ENCODE data around the gene BCL2A1.
"Not testable (repeated sequence)": the region's sequence is repeated elsewhere in the genome, so short reads cannot be mapped to it uniquely, and the experiment has no call there.

Gene BCL2A1

DNA sequence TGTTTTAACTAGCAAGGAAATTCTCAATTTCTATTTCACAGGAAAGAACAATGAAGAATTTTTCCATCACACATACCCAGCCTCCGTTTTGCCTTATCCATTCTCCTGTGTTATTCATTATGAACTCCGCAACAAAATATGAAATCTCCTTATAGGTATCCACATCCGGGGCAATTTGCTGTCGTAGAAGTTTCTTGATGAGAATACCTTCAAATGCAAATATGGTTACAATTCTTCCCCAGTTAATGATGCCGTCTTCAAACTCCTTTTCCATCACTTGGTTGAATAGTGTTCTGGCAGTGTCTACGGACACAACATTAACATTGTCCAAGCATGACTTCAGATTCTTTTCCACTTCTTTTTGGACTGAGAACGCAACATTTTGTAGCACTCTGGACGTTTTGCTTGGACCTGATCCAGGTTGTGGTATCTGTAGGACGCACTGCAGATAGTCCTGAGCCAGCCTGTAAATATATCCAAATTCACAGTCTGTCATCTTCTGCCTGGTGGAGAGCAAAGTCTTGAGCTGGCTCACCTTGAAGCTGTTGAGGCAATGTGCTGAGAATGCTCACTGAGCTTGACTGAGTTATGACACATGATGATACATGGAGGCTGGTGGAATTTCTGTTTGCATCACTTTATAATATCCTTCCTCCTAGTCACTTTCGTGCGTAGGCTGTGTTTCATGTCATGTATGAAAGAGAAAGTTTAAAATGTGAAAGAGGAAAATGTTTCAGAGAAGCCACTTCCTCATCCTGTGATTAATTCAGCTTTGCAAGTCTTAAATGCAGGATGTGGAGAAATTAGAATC, at the start of gene BCL2A1:
TSS of gene BCL2A1 (minus strand) at position 573 of the 811 bp plus-strand sequence. CDS start at position 496, 77 bp downstream.
- DNase-seq: no peak

DNA sequence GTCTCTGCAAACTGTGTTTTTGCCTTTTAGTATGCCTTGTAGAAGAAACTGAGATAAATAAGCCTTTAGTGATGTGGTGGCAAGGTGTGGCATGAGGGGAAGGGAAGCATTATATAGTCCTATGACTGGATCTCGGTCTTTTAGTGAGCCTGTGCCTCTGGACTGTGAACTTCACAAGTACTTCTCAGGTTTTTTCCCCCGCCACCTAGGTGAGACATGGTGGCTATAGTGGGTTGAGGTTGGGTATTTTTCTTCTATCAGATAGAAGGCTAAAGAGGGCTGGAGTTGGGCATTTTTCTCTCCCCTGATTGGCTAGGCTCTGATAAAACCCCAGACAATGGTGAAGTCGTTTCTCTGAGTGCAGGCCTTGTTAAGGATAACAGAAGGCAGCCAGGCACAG, 49.7 kb upstream of the BCL2A1 start:
- no peak for DNase-seq

DNA sequence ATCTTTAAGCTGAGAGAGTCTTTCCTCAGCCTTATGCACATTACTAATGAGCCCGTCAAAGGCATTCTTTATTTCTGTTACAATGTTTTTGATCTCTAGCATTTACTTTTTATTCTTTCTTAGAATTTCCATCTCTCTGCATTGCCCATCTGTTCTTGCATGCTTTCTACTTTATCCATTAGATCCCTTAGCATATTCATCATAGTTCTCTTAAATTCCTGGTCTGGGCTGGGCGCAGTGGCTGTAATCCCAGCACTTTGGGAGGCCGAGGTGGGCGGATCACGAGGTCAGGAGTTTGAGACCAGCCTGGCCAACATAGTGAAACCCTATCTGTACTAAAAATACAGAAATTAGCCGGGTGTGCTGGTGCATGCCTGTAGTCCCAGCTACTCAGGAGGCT, 49.2 kb upstream of the BCL2A1 start:
- not testable (repeated sequence) for DNase-seq

DNA sequence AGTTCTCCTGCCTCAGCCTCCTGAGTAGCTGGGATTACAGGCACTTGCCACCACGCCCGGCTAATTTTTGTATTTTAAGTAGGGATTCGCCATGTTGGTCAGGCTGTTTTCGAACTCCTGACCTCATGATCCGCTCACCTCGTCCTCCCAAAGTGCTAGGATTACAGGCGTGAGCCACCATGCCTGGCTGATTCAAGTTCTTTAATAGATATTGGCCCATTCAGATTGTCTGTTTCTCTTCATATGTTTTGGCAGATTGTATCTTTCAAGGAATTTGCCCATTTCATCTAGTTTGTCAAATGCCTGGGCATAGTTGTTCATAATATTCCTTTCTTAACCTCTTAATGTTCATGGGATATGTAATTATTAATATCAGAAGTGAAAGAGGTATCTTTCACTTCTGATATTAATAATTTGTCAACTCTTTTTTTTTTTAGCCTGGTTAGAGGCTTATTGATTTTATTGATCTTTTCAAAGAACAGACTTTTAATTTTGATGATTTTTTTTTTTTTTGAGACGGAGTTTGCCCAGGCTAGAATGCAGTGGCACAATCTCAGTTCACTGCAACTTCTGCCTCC, 48.3 kb upstream of the BCL2A1 start:
- DNase-seq: no peak

DNA sequence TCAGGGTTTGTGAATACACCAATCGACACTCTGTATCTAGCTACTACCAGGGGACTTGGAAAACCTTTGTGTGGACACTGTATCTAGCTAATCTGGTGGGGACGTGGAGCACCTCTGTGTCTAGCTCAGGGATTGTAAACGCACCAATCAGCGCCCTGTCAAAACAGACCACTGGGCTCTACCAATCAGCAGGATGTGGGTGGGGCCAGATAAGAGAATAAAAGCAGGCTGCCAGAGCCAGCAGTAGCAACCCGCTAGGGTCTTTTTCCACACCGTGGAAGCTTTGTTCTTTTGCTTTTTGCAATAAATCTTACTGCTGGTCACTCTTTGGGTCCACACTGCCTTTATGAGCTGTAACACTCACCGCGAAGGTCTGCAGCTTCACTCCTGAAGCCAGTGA, 46.1 kb upstream of the BCL2A1 start:
- DNase-seq: not testable (repeated sequence)

DNA sequence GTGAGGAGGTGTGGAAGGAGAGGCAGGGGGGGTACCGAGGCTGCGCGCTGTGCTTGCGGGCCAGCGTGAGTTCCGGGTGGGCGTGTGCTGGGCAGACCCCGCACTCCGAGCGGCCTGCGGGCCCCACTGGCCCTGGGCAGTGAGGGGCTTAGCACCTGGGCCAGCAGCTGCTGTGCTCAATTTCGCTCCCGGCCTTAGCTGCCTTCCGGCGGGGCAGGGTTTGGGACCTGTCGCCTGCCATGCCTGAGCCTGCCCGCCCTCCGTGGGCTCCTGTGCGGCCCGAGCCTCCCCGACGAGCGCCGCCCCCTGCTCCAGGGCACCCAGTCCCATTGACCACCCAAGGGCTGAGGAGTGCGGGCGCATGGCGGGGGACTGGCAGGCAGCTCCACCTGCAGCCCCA, 45.5 kb upstream of the BCL2A1 start:
- DNase-seq: not testable (repeated sequence)

DNA sequence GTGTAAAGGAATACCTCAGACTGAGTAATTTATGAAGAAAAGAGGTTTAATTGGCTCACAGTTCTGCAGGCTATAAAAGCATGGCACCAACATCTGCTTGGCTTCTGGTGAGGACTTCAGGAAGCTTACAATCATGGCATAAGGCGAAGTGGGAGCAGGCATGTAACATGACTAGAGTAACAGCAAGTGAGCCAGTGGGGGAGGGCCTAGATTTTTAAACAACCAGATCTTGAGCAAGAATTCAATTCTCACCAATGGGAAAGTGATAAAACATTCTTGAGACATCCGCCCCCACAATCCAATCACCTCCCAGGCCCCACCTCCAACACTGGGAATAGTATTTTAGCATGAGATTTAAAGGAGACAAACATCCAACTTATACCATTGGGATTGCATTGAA, 44.2 kb upstream of the BCL2A1 start:
- DNase-seq: no peak

DNA sequence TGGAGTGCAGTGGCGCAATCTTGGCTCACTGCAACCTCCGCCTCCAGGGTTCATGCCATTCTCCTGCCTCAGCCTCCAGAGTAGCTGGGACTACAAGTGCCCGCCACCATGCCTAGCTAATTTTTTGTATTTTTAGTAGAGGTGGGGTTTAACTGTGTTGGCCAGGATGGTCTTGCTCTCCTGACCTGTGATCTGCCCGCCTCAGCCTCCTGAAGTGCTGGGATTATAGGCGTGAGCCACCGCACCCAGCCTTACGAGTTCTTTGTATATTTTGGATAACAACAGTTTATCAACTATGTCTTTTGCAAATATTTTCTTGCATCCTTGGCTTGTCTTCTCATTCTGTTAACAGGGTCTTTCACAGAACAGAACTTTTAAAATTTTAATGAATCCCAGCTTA, 43.2 kb upstream of the BCL2A1 start:
- not testable (repeated sequence) for DNase-seq

DNA sequence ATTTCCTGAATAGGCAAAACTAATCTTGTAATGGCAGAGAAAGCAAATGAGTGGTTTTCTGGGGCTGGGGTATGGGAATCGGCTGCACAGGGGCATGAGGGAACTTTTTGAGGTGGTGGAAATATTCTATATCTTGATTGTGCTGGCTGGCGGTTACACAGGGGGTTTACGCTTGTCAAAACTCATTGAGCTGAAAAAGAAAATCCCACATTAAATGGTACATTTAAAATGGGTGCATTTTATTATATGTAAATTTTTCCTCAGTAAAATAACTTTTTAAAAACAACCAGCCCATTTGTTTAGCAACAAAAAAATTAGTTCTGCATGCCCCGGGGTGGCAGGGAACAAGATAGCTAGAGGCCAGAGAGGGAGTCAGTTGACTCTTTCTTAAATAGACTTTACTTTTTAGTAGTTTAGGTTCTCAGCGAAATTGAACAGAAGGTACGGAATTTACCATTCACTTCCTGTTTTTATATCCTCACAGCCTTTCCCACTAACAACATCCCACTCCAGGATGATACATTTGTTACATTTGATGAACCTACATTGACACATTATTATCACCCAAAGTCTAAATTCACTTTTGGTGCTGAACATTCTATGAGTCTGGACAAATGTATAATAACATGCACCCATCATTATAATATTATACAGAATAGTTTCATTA, 41.2 kb upstream of the BCL2A1 start:
- no peak for DNase-seq

DNA sequence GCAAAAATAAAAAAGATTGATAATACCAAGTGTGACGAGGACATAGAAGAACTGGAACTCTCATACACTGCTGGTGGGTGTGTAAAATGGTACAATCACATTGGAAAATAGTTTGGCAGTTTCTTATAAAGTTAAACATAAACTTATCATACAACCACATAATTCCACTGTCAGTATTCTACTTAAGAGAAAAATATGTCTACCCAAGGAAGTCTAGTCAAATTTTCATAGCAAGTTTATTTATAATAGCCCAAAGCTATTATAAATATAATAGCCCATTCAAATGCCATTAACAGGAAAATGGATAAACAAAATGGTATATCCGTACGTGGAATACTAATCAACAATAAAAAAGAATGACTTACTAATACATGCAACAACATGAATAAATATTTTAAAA, 40.6 kb upstream of the BCL2A1 start:
- no peak for DNase-seq

DNA sequence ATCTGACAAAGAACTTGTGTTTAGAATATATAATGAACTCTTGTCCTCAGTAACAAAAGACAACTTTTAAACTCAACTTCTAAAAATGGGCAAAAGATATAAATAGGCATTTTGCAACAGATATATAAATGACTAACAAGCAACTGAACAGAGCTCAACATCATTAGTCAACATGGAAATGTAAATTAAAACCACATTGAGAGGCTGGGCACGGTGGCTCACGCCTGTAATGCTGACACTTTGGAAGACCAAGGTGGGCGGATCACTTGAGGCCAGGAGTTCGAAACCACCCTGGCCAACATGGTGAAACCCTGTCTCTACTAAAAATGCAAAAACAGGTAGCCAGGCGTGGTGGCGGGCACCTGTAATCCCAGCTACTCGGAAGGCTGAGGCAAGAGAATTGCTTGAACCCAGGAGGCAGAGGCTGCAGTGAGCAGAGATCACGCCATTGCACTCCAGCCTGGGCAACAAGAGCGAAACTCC, 40.1 kb upstream of the BCL2A1 start:
- not testable (repeated sequence) for DNase-seq

DNA sequence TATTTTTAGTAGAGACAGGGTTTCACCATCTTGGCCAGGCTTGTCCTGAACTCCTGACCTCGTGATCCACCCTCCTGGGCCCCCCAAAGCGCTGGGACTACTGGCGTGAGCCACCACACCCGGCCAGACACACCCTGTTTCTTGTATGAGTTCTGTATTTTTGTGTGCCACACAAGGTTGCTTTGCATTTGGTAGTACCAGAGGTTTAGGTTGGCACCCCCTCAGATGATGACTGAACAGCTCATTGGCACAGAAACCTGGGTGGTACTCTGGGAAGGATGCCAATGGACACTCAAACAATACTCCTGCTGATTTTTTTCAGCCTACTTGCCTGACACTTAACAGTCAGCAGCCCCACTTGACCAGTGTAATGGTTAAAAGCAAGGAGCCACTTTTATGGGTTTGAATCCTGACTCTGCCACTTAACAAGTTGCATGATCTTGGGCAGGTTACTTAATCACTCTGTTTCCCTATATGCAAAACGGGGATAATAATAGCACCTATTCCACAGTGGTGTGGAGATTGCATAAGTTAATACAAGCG, 39.2 kb upstream of the BCL2A1 start:
- no peak for DNase-seq

DNA sequence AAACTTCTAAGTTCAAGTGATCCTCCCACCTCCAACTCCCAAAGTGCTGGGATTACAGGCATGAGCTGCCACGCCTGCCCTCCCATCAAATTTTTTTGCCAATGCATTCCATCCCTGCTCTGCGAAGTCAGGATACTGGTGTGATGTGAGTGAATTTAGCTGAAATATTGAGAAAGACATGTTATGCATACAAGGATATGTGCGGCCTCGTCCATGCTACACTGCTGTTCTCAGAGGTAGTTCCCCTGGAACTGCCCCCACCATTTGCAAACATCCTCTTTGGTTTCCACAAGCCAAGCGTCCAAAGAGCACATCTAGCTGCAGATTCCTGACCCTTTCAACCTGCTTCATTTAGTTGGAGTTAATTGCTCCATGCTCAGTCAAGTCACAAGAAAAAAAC, 36.5 kb upstream of the BCL2A1 start:
- DNase-seq: no peak

DNA sequence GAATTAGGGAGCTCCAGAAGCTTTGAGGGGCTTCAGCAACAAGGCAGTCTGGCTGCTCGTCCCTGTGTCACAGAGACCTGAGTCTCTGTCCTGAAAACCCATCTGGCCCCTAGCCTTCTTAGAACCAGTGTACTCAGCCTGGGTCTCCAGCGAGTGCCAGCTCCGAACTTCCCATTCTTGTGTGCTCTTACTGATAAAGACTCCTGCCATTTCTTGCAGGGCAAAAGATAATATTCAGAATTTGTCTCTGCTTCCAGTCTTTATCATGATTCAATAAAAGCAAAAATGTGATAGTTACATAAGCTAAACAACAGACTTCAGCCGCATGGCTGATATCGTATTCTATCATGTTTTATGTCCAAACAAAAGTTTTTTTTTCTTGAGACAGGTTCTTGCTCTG, 36.0 kb upstream of the BCL2A1 start:
- DNase-seq: no peak

DNA sequence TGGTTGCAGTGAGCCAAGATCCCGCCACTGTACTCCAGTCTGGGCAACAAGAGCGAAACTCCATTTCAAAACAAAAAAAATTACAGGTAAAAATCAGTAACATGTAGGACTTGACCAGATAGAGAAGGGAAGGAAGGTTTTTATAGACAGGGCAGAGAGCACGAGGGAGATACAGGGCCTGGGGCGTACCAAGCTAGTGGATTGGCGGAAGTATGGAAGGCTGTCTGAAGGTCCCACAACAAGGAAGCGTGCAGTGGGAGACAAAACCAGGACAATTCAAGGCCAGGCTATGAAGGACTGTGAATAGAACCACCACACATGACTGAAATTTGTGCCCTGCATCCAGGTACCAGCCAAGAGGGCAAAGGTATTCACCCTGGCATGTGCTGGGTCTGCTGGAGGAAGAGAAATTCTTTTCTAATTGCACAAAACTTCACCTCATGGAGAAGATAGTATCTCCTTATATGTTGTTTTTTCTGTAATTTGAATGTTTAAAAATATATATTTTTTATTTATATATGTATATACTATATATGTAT, 33.0 kb upstream of the BCL2A1 start:
- no peak for DNase-seq

DNA sequence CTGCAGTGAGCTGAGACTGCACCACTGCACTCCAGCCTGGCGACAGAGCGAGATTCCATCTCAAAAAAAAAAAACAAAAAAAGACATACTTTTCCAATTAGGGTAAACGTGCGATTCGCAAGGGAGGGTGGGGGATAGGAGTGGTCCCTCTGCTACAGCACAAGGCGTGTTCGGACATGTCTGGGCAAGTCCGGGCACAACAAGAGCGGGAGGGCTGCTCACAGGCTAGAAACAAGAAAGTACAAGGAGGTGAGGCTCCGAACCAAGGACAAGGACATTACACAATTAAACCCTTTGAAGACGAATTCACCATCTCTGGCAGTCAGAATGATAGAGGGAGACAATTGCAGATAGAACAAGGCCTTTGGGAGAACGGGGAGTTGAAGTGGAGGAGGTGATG, 32.2 kb upstream of the BCL2A1 start:
- no peak for DNase-seq

DNA sequence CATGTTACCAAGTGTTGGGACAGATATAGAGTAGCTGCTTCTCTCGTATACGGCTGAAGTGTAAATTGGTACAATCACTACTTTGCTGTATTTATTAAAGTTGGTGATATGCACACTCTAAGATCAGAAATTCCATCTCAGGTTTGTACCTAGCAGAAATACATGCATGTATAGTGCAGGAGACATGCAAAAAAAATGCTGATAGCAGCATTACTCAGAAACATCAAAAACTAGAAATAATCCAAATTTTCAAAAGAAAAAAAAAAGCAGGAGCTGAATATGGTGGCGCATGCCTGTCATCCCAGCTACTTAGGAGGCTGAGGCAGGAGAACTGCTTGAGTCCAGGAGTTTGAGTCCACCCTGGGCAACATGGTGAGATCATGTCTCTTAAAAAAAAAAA, 31.3 kb upstream of the BCL2A1 start:
- no peak for DNase-seq

DNA sequence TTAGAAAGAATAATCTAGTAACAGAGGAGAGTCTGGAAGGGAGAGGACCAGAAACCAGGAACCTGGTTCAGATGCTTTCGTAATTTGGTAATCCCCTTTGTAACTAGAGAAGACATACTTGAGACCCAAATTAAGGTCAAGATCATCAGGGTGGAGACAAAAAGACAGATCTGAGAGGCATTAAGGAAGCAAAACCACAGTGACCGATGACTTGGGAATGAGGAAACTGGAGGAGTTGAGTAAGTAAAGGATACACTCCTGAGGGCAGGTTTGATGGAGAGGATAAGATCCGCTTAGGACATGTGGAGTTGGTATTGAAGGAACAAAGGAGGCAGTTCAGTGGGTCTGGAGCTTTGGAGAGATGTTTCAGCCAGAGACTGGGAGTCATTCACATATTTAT, 23.6 kb upstream of the BCL2A1 start:
- no peak for DNase-seq

DNA sequence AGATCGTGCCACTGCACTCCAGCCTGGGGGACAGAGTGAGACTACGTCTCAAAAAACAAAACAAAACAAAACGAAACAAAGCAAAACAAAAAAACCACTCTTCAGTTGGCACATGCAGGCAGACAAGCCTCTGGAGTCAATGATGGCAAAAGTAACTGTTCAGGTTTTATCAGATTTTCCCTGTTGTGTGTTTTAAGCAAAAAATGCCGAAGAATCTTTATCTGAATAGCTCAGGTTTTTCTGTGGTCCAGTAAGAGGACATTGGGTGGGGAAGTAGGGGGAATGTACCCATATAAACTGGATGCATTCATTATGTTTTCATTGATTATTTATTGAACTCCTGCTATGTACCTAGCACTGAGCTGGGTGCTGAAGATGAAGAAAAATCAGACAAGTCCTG, 20.8 kb upstream of the BCL2A1 start:
- no peak for DNase-seq

DNA sequence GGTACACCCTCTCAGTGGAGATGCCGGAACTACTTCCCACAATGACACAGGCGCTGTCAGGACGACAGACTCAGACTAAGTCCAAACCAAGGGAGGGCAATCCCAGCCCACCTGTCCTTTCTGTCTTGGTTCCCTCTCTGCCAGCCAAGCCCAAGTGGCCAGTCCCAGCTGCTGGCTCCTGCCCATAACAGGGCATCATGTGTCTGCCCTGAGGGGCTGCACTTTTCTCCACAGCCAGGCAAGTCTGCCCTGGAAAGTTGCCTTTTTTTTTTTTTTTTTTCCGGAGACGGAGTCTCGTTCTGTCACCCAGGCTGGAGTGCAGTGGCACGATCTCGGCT, 20.0 kb upstream of the BCL2A1 start:
- no peak for DNase-seq

DNA sequence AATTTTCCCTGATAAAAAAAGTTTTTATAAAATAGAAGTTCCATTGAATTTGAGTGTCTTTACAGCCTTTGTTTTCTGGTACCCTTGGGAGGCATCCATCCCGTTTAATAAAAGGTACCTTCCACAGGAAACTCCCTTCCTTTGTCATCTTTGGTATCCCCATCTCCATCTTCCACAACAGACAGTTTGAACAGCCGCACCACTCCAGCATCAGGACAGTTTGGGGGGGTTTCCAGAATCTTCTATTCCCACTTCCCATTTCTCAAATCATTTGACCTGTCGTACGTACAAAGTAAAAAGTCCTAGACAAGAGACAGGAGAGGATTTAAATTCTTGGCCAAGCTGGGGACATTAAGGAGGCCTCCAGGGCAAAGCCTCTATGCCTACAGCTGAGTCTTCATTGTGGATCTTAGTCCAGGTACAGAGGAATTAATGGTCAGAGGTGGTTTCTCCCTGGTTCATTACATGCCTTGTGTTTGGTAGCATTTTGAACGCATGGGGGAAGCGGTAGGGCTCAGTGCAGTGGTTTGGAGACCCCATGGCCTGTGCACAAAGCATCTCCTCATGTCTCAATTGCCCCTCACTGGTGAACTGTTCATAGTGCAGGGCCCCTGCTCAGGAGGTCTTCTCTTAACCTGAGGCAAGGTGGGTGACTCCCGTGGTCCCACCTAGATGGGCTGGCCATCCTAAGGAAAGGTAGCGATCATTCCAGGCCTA, 19.4 kb upstream of the BCL2A1 start:
- no peak for DNase-seq

DNA sequence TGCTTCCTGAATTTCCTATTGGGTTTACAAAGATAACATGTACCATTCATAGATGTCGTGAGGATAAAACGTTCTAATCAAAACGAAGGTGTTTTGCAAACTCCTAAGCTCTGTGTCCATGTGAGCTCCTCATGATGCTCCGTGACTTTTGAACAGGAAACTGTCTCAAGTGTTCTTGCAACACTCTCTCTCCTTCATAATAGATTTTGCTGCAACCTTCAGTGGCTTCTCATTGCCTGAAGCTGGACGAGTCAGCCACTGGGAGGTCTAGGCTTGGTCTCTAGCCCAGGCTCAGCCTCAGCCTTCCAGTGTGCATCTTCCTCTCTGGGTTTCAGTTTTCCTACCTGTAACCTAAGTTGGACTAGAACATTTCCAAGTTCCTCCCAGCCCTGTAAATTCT, 18.7 kb upstream of the BCL2A1 start:
- no peak for DNase-seq

DNA sequence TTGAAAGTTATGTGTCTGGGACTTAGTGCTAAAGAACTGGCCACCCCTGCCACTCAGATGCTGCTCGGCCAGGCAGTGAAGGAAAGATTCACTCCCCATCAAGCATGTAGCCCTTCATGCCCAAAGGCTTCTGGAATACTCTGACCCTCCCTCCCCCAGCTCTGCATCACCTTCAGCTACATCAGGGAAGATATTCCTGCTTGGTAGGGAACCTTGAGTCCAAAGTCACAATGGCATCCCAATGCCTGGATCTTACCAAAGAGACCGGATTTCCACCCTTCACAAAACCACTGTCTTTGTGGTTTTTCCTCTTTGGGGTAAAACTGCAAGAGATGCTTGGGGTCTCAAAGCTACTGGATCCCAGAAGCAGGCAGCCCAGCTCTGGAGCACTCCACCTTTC, 18.2 kb upstream of the BCL2A1 start:
- DNase-seq: no peak
